H1 (cell line): Measurements from ENCODE around the gene PTPRCAP. TPM values are rescaled to one million over a fixed set of nuclear protein-coding genes. Genes with fewer than 3 reads are reported as not detected.
A peak's percentile ranks its signal among the peaks of the same experiment; 100 is the strongest.

Source experiments
- CTCF ChIA-PET: fragments of 300-600 bp; sonication (Branson Sonifier 250); formaldehyde crosslinking; loops from one replicate; lab custom pipeline; 2021; ENCODE audit not compliant: partially characterized antibody; lab: Charles Lee
- POLR2A ChIA-PET: fragments of 300-600 bp; sonication (Branson Sonifier 250); formaldehyde crosslinking; loops from one replicate; lab custom pipeline; 2021; ENCODE audit warnings: inconsistent platforms; ENCODE audit not compliant: partially characterized antibody; lab: Charles Lee
- DNase-seq, 2 experiments: peaks; one replicate each; pipeline versions ENCODE4 v3.0.0 to v3.0.0-alpha.2; 2010 to 2022; ENCODE audit warnings: low spot score in 2 of 2, low read depth in 1 of 2, mixed read lengths in 1 of 2
- FAIRE-seq: peaks from 2 replicates; lab custom pipeline; 2011; peaks lifted over from hg19 to GRCh38; lab: Jason Lieb, UNC
- H2AFZ ChIP-seq: 2 replicates; pipeline ENCODE4 v1.8.1; 2012; ENCODE audit warnings: low read length, inconsistent platforms
- H2AK5ac ChIP-seq: 2 replicates; pipeline ENCODE4 v1.6.1; 2013; ENCODE audit warnings: low read depth, low read length
- H2BK120ac ChIP-seq: replicated peaks from 2 replicates; pipeline ENCODE3; 2013; ENCODE audit warnings: low read depth, low read length, inconsistent platforms
- H2BK12ac ChIP-seq: 2 replicates; pipeline ENCODE4 v1.6.1; 2013; ENCODE audit warnings: low read depth, low read length
- H2BK15ac ChIP-seq: 2 replicates; pipeline ENCODE4 v1.6.1; 2013; ENCODE audit warnings: low read length
- H2BK20ac ChIP-seq: 2 replicates; pipeline ENCODE4 v1.6.1; 2013; ENCODE audit warnings: low read length
- H2BK5ac ChIP-seq: 2 replicates; pipeline ENCODE4 v1.6.1; 2013; ENCODE audit warnings: low read depth, low read length
- H3K14ac ChIP-seq: 2 replicates; pipeline ENCODE4 v1.6.1; 2013; ENCODE audit warnings: inconsistent platforms; ENCODE audit not compliant: insufficient read length
- H3K18ac ChIP-seq: 2 replicates; pipeline ENCODE4 v1.6.1; 2013; ENCODE audit warnings: low read length; ENCODE audit errors: extremely low read depth
- H3K23ac ChIP-seq: 2 replicates; pipeline ENCODE4 v1.6.1; 2013; ENCODE audit warnings: inconsistent platforms; ENCODE audit not compliant: insufficient read length
- H3K23me2 ChIP-seq: 2 replicates; pipeline ENCODE4 v1.6.1; 2013; ENCODE audit warnings: low read depth, low read length
- H3K27ac ChIP-seq: 2 replicates; pipeline ENCODE4 v1.6.1; 2011; ENCODE audit warnings: low read depth, low read length, inconsistent platforms
- H3K27me3 ChIP-seq, 4 experiments: replicated peaks in 1 of 4; 1 replicate in 1 of 4; 2 replicates in 3 of 4; pipeline versions ENCODE4 v1.6.1 to v1.8.1; 2011 to 2013; ENCODE audit warnings: low read length in 3 of 4, mild to moderate bottlenecking in 3 of 4, inconsistent platforms in 2 of 4, mixed read lengths in 2 of 4, moderate library complexity in 1 of 4; ENCODE audit not compliant: control insufficient read depth in 3 of 4, insufficient read depth in 3 of 4; ENCODE audit errors: extremely low read depth in 1 of 4
- H3K36me3 ChIP-seq, 4 experiments: 2 replicates each; pipeline versions ENCODE4 v1.6.1 to v1.8.1; 2011 to 2013; ENCODE audit warnings: mild to moderate bottlenecking in 4 of 4, low read length in 3 of 4, moderate library complexity in 2 of 4, control low read depth in 1 of 4, inconsistent platforms in 1 of 4; ENCODE audit not compliant: insufficient read depth in 4 of 4, control insufficient read depth in 2 of 4
- H3K4ac ChIP-seq: replicated peaks from 2 replicates; pipeline ENCODE3; 2013; ENCODE audit warnings: low read length, low read depth, mixed read lengths, inconsistent platforms; ENCODE audit not compliant: insufficient read length
- H3K4me1 ChIP-seq, 4 experiments: replicated peaks in 1 of 4; 1 replicate in 1 of 4; 2 replicates in 3 of 4; pipeline versions ENCODE4 v1.6.1 to v1.8.1; 2011 to 2013; ENCODE audit warnings: low read length in 3 of 4, inconsistent platforms in 2 of 4, mixed read lengths in 1 of 4; ENCODE audit not compliant: insufficient read depth in 4 of 4, control insufficient read depth in 3 of 4
- H3K4me2 ChIP-seq, 2 experiments: 2 replicates each; pipeline versions ENCODE4 v1.6.1 to v1.8.1; 2011 to 2013; ENCODE audit warnings: low read depth in 2 of 2, low read length in 2 of 2, control low read depth in 1 of 2, inconsistent platforms in 1 of 2, mild to moderate bottlenecking in 1 of 2; ENCODE audit not compliant: insufficient read depth in 1 of 2
- H3K4me3 ChIP-seq, 4 experiments: fragments of 200-600, 300-600 bp in 1 of 4; sonication (generic), shearing (Covaris generic), sonication (Bioruptor Twin) in 1 of 4; 2 replicates each; pipeline versions ENCODE4 v1.5.1 to v1.8.1; 2011 to 2016; ENCODE audit warnings: low read length in 4 of 4, low read depth in 3 of 4, control low read depth in 2 of 4, inconsistent platforms in 2 of 4, mild to moderate bottlenecking in 2 of 4, mixed read lengths in 1 of 4, moderate library complexity in 1 of 4; ENCODE audit not compliant: insufficient read depth in 2 of 4; ENCODE audit errors: extremely low read depth in 1 of 4
- H3K56ac ChIP-seq: replicated peaks from 2 replicates; pipeline ENCODE3; 2013; ENCODE audit warnings: low read depth, mild to moderate bottlenecking, mixed read lengths, low read length, inconsistent platforms; ENCODE audit not compliant: insufficient read length
- H3K79me1 ChIP-seq: 2 replicates; pipeline ENCODE4 v1.6.1; 2013; ENCODE audit warnings: low read depth, low read length, control low read depth
- H3K79me2 ChIP-seq, 2 experiments: 2 replicates each; pipeline versions ENCODE4 v1.6.1 to v1.8.1; 2012 to 2013; ENCODE audit warnings: low read length in 2 of 2, mild to moderate bottlenecking in 2 of 2, inconsistent platforms in 1 of 2; ENCODE audit not compliant: insufficient read depth in 2 of 2, control insufficient read depth in 1 of 2
- H3K9ac ChIP-seq, 4 experiments: replicated peaks in 1 of 4; 1 replicate in 1 of 4; 2 replicates in 3 of 4; pipeline versions ENCODE4 v1.6.1 to v1.8.1; 2011 to 2013; ENCODE audit warnings: low read depth in 3 of 4, low read length in 3 of 4, control low read depth in 2 of 4, mild to moderate bottlenecking in 2 of 4, moderate library complexity in 2 of 4, inconsistent platforms in 1 of 4; ENCODE audit errors: extremely low read depth in 1 of 4
- H3K9me3 ChIP-seq, 2 experiments: 2 replicates each; pipeline versions ENCODE4 v1.6.1 to v1.8.1; 2012 to 2013; ENCODE audit warnings: mild to moderate bottlenecking in 2 of 2, moderate library complexity in 2 of 2, control low read depth in 1 of 2, inconsistent platforms in 1 of 2, low read depth in 1 of 2, low read length in 1 of 2, mixed read lengths in 1 of 2; ENCODE audit not compliant: insufficient read depth in 2 of 2
- H4K20me1 ChIP-seq, 2 experiments: replicated peaks in 1 of 2; 2 replicates each; pipeline versions ENCODE3 to v1.8.1; 2011 to 2013; ENCODE audit warnings: inconsistent platforms in 2 of 2, low read length in 2 of 2, mild to moderate bottlenecking in 1 of 2; ENCODE audit not compliant: insufficient read depth in 2 of 2, control insufficient read depth in 1 of 2
- H4K5ac ChIP-seq: 2 replicates; pipeline ENCODE4 v1.6.1; 2013; ENCODE audit warnings: low read length, low read depth, mixed read lengths, inconsistent platforms; ENCODE audit not compliant: insufficient read length
- H4K8ac ChIP-seq: 2 replicates; pipeline ENCODE4 v1.8.0; 2013; ENCODE audit warnings: mild to moderate bottlenecking, moderate library complexity, low read length, inconsistent platforms; ENCODE audit not compliant: insufficient read depth; ENCODE audit errors: extremely low read depth
- H4K91ac ChIP-seq: replicated peaks from 2 replicates; pipeline ENCODE3; 2013; ENCODE audit warnings: low read length, mixed read lengths, inconsistent platforms; ENCODE audit not compliant: insufficient read length
- BCL11A ChIP-seq, 2 experiments: IDR thresholded peaks; one replicate each; pipeline ENCODE4 v1.6.1; 2011; ENCODE audit warnings: low read depth in 2 of 2, low read length in 2 of 2, mild to moderate bottlenecking in 2 of 2
- EZH2 ChIP-seq: fragments of 200-600 bp; sonication (generic); IDR thresholded peaks from 2 replicates; pipeline ENCODE4 v1.7.1; 2012; ENCODE audit warnings: low read depth, mild to moderate bottlenecking, moderate library complexity, low read length, inconsistent platforms; ENCODE audit not compliant: severe bottlenecking
- GABPA ChIP-seq: IDR thresholded peaks from 2 replicates; pipeline ENCODE4 v1.6.1; 2011; ENCODE audit warnings: mild to moderate bottlenecking, low read length, moderate library complexity, borderline replicate concordance; ENCODE audit not compliant: insufficient read depth
- HDAC2 ChIP-seq, 2 experiments: fragments of 300-600 bp in 1 of 2; sonication (generic) in 1 of 2; IDR thresholded peaks; 2 replicates each; pipeline ENCODE4 v1.6.1; 2011 to 2012; ENCODE audit warnings: low read depth in 2 of 2, low read length in 2 of 2, mild to moderate bottlenecking in 2 of 2, moderate library complexity in 2 of 2, borderline replicate concordance in 1 of 2, inconsistent platforms in 1 of 2
- JUN ChIP-seq: IDR thresholded peaks from 2 replicates; pipeline ENCODE4 v1.6.1; 2011; ENCODE audit warnings: low read depth, mild to moderate bottlenecking, improper control_type of control experiment, low read length
- NRF1 ChIP-seq: IDR thresholded peaks from 2 replicates; pipeline ENCODE4 v1.6.1; 2011; ENCODE audit warnings: mild to moderate bottlenecking, low read depth, low read length, improper control_type of control experiment
- TAF1 ChIP-seq: IDR thresholded peaks from 2 replicates; pipeline ENCODE4 v1.6.1; 2011; ENCODE audit warnings: mild to moderate bottlenecking, low read depth, low read length
- TAF7 ChIP-seq: optimal IDR thresholded peaks from 2 replicates; pipeline ENCODE3; 2011; ENCODE audit warnings: low read depth, mild to moderate bottlenecking, inconsistent platforms, low read length, moderate library complexity, borderline replicate concordance
- TCF12 ChIP-seq: IDR thresholded peaks from 2 replicates; pipeline ENCODE4 v1.6.1; 2011; ENCODE audit warnings: low read depth, mild to moderate bottlenecking, low read length
- WGBS, 2 experiments: shearing (Covaris generic) in 1 of 2; methylation state at CpG; one replicate each; pipeline versions ENCODE4 v1.1.6 to v1.1.7; 2013 to 2015; ENCODE audit warnings: low lambda C conversion rate in 2 of 2, mixed read lengths in 2 of 2, inconsistent platforms in 1 of 2, low coverage in 1 of 2, missing lambda C conversion rate in 1 of 2; ENCODE audit not compliant: insufficient replicate concordance in 2 of 2, insufficient coverage in 1 of 2, insufficient read length in 1 of 2; ENCODE audit errors: extremely low coverage in 1 of 2, missing lambda C conversion rate in 1 of 2; 5-methylcytosine and 5-hydroxymethylcytosine counted together
- polyA plus RNA-seq, 7 experiments: library from polyadenylated mRNA; depleted of rRNA in 3 of 7; stranded (reverse) in 5 of 7; unstranded in 2 of 7; fragments of >200 nt in 5 of 7; fragments of 200-250 nt in 2 of 7; gene quantifications; 1 replicate in 5 of 7; 2 replicates in 1 of 7; 4 replicates in 1 of 7; pipeline versions ENCODE4 v1.2.1 to v1.2.3, GENCODE V29; 2011 to 2013; ENCODE audit warnings: missing spikeins in 2 of 7, mixed read lengths in 2 of 7
- total RNA-seq: library from RNA; stranded (reverse); fragmentation: NEBNext Ultra II Directional; extraction: Animal tissue kit (Norgen Biotek cat#: 25700); gene quantifications from 2 replicates; pipeline ENCODE4 v1.2.1, GENCODE V29; 2021

PTPRCAP gene
- total and polyA plus RNA-seq, 2 of the 8 experiments (the other 6 are each of a cell fraction or from before 2014, with no cell fraction given): 0.78 to 6.7 TPM

GRCh38 chr11:67423466-67423865 is 14.0 kb downstream of the PTPRCAP start:
- Histone ChIP-seq H4K8ac (no peak overlapping the region; the same call in 1 of the 2 replicates), H3K9ac (no peak overlapping the region), H3K27ac (no peak overlapping the region), H3K14ac (no peak overlapping the region), H2BK12ac (0 out of 2 replicates have a peak overlapping the region, but pooled peaks have one; percentile 39), H3K4me2 (no peak overlapping the region), H3K4ac (no peak overlapping the region), H3K9me3 (no peaks in the 10 kb centered on the region), H3K79me2 (no peaks in the 10 kb centered on the region), H3K4me1 (peaks cover 0 to 9% (median 5%) of the 10 kb centered on the region in 4 experiments; a peak in 4 of 7 replicates), H2BK20ac (no peak overlapping the region), H2BK15ac (no peak overlapping the region; the same call in 1 of the 2 replicates), H2AK5ac (no peak overlapping the region), H4K91ac (no peak overlapping the region), H3K27me3 (peaks cover 0 to 8% (median 5%) of the 10 kb centered on the region in 4 experiments; a peak in 4 of 7 replicates), H4K20me1 (peaks cover 0 to 3% of the 10 kb centered on the region in 2 experiments), H2BK120ac (no peak overlapping the region), H3K18ac (no peak overlapping the region), H3K56ac (no peak overlapping the region), H3K23ac (no peak overlapping the region), H2BK5ac (no peak overlapping the region), H3K79me1 (no peaks in the 10 kb centered on the region), H3K23me2 (peaks cover 14% of the 10 kb centered on the region), H3K4me3 (no peak overlapping the region), H2AFZ (no peak overlapping the region), H3K36me3 (no peaks in the 10 kb centered on the region), H4K5ac (no peak overlapping the region)
- ChIA-PET CTCF (interaction anchor here (0.5 to 1.8 kb wide), 7 partner anchors 22 to 327 kb away, joined by 3 to 7 read pairs (median 3); partner anchors contain the start of gene PPP1CA), POLR2A (interaction anchor here (0.9 to 10.2 kb wide), 6 partner anchors 9 to 54 kb away, joined by 3 to 104 read pairs (median 4); partner anchors contain the start of genes PPP1CA and PTPRCAP)
- TF ChIP-seq GABPA (no peak), HDAC2 (IDR thresholded peaks at IDR 0.05; ENCODE audit: borderline replicate concordance in 1 of 2, low read depth in 2 of 2, low read length in 2 of 2) (no peak), JUN (no peak), EZH2 (no peak), NRF1 (no peak), BCL11A (IDR thresholded peaks at IDR 0.05; ENCODE audit: low read depth in 2 of 2, low read length in 2 of 2) (no peak), TCF12 (no peak), TAF1 (no peak), TAF7 (no peak)
- FAIRE-seq: no peak
- WGBS, 2 experiments: 93% methylated on average over 12 of the region's 13 CpGs; no CpG with 5 or more reads in 1 of the 2 experiments
- DNase-seq: no peak
